GM23338 (cell line): Measurements from ENCODE around the gene LEPR. TPM values are rescaled to one million over a fixed set of nuclear protein-coding genes. Genes with fewer than 3 reads are reported as not detected.

Source experiments
- ATAC-seq: fragments of 200-7000 bp; cut with Tn5 transposase; 3 replicates; pipeline ENCODE4 v1.9.1; 2020
- DNase-seq: peaks from one replicate; pipeline ENCODE4 v3.0.0-alpha.2; 2015; ENCODE audit warnings: low spot score
- H2AFZ ChIP-seq: fragments of 200-600 bp; sonication (generic); 2 replicates; pipeline ENCODE4 v1.8.0; 2016; ENCODE audit warnings: antibody characterized with exemption, mild to moderate bottlenecking, moderate library complexity
- H3F3A ChIP-seq: fragments of 200-600 bp; sonication (generic); replicated peaks from 2 replicates; pipeline ENCODE4 v1.8.0; 2017; ENCODE audit warnings: antibody characterized with exemption, mixed run types, low read depth
- H3K27ac ChIP-seq: fragments of 200-600 bp; sonication (generic); 2 replicates; pipeline ENCODE4 v1.6.1; 2016; ENCODE audit warnings: low read depth
- H3K27me3 ChIP-seq: fragments of 200-600 bp; sonication (generic); 2 replicates; pipeline ENCODE4 v1.8.0; 2016; ENCODE audit warnings: mild to moderate bottlenecking, mixed run types, moderate library complexity; ENCODE audit not compliant: insufficient read depth
- H3K36me3 ChIP-seq: fragments of 200-600 bp; sonication (generic); 2 replicates; pipeline ENCODE4 v1.8.0; 2016; ENCODE audit warnings: mild to moderate bottlenecking; ENCODE audit not compliant: insufficient read depth
- H3K4me1 ChIP-seq: fragments of 200-600 bp; sonication (generic); 2 replicates; pipeline ENCODE4 v1.8.0; 2016; ENCODE audit warnings: mild to moderate bottlenecking, moderate library complexity; ENCODE audit not compliant: insufficient read depth
- H3K4me2 ChIP-seq: fragments of 200-600 bp; sonication (generic); 2 replicates; pipeline ENCODE4 v1.7.1; 2017; ENCODE audit warnings: mixed run types
- H3K4me3 ChIP-seq: fragments of 200-600 bp; sonication (generic); 2 replicates; pipeline ENCODE4 v1.6.1; 2016; ENCODE audit warnings: mixed run types
- H3K79me2 ChIP-seq: fragments of 200-600 bp; sonication (generic); replicated peaks from 2 replicates; pipeline ENCODE4 v1.8.0; 2017; ENCODE audit warnings: mild to moderate bottlenecking; ENCODE audit not compliant: insufficient read depth
- H3K9me2 ChIP-seq: fragments of 200-600 bp; sonication (generic); 2 replicates; pipeline ENCODE4 v1.8.0; 2017; ENCODE audit not compliant: insufficient read depth
- H4K20me1 ChIP-seq: fragments of 200-600 bp; sonication (generic); replicated peaks from 2 replicates; pipeline ENCODE4 v1.8.0; 2017; ENCODE audit warnings: mild to moderate bottlenecking; ENCODE audit not compliant: insufficient read depth
- H3K27ac Mint-ChIP-seq: 2 replicates; pipeline ENCODE4 v1.8.0; 2020; ENCODE audit warnings: inconsistent platforms, mild to moderate bottlenecking, moderate library complexity, mixed read lengths
- H3K27me3 Mint-ChIP-seq: 3 replicates; pipeline ENCODE4 v1.8.0; 2022; ENCODE audit warnings: low read depth, mild to moderate bottlenecking, moderate library complexity, mixed read lengths, inconsistent platforms; ENCODE audit not compliant: insufficient read depth, poor library complexity
- H3K36me3 Mint-ChIP-seq: 3 replicates; pipeline ENCODE4 v1.8.0; 2021; ENCODE audit warnings: low read depth, mild to moderate bottlenecking, inconsistent platforms, moderate library complexity, mixed read lengths
- H3K4me1 Mint-ChIP-seq: 3 replicates; pipeline ENCODE4 v1.8.0; 2020; ENCODE audit warnings: mild to moderate bottlenecking, inconsistent platforms, mixed read lengths
- H3K4me3 Mint-ChIP-seq: 3 replicates; pipeline ENCODE4 v1.8.0; 2021; ENCODE audit warnings: moderate library complexity, mild to moderate bottlenecking, inconsistent platforms, mixed read lengths
- H3K9me3 Mint-ChIP-seq: 3 replicates; pipeline ENCODE4 v1.8.0; 2020; ENCODE audit warnings: moderate library complexity, mild to moderate bottlenecking, inconsistent platforms, mixed read lengths
- CREB1 ChIP-seq: fragments of 250-450 bp; sonication (Bioruptor Pico); IDR thresholded peaks from 2 replicates; pipeline ENCODE4 v1.5.0; 2020; ENCODE audit warnings: low read depth, mild to moderate bottlenecking, moderate library complexity
- CTCF ChIP-seq, 2 experiments: fragments of 200-600 bp in 1 of 2; sonication (generic) in 1 of 2; conservative IDR thresholded peaks; 2 replicates each; pipeline versions ENCODE4 v1.5.1 to v1.6.1; 2016 to 2017; ENCODE audit warnings: antibody characterized with exemption in 2 of 2, low read depth in 2 of 2, mild to moderate bottlenecking in 2 of 2, moderate library complexity in 1 of 2
- ETS1 ChIP-seq: IDR thresholded peaks from 2 replicates; pipeline ENCODE4 v1.6.1; 2016; ENCODE audit warnings: antibody characterized with exemption
- EZH2 ChIP-seq: fragments of 200-600 bp; sonication (generic); IDR thresholded peaks from one replicate; pipeline ENCODE4 v1.8.0; 2017; ENCODE audit warnings: antibody characterized with exemption, mild to moderate bottlenecking, low read depth; ENCODE audit not compliant: unreplicated experiment
- EZH2phosphoT487 ChIP-seq: fragments of 200-600 bp; sonication (generic); IDR thresholded peaks from one replicate; pipeline ENCODE4 v1.8.1; 2018; ENCODE audit warnings: antibody characterized with exemption; ENCODE audit not compliant: unreplicated experiment
- JUNB ChIP-seq: IDR thresholded peaks from one replicate; pipeline ENCODE4 v1.6.1; 2016; ENCODE audit warnings: antibody characterized with exemption; ENCODE audit not compliant: unreplicated experiment
- NANOG ChIP-seq: IDR thresholded peaks from 2 replicates; pipeline ENCODE4 v1.6.1; 2016; ENCODE audit warnings: antibody characterized with exemption, borderline replicate concordance
- REST ChIP-seq: IDR thresholded peaks from one replicate; pipeline ENCODE4 v1.6.1; 2018; ENCODE audit warnings: antibody characterized with exemption; ENCODE audit not compliant: unreplicated experiment
- ZNF114 ChIP-seq: fragments of 250-450 bp; sonication (Bioruptor Pico); IDR thresholded peaks from 2 replicates; pipeline ENCODE4 v1.5.0; 2020; ENCODE audit warnings: mild to moderate bottlenecking, moderate library complexity
- ZNF331 ChIP-seq: fragments of 250-450 bp; sonication (Bioruptor Pico); IDR thresholded peaks from 2 replicates; pipeline ENCODE4 v1.5.0; 2020; ENCODE audit warnings: low read depth, mild to moderate bottlenecking, moderate library complexity
- polyA plus RNA-seq: library from polyadenylated mRNA; unstranded; fragments of >200 nt; fragmentation: Nextera tagmentation; extraction: Ambion mirVana; gene quantifications from 2 replicates; pipeline ENCODE4 v1.2.1, GENCODE V29; 2016
- total RNA-seq: library from RNA; depleted of rRNA; stranded (reverse); fragments of >200 nt; shearing (Covaris generic); gene quantifications from 2 replicates; pipeline ENCODE4 v1.2.3, GENCODE V29; 2014

LEPR gene
- total and polyA plus RNA-seq, 2 experiments from 2014 or later, result 2.1 to 4.7 TPM

- Histone ChIP-seq H3K27me3 (no peaks in the 10 kb centered on the region), H3K4me1 (0 out of 2 replicates have a peak, but pooled peaks cover under 1% of the 10 kb centered on the region), H4K20me1 (no peaks in the 10 kb centered on the region), H3F3A (no peaks in the 10 kb centered on the region), H3K4me3 (no peak overlapping the region), H3K4me2 (no peak overlapping the region), H2AFZ (no peak overlapping the region), H3K79me2 (no peaks in the 10 kb centered on the region), H3K27ac (no peak overlapping the region), H3K36me3 (no peaks in the 10 kb centered on the region), H3K9me2 (no peaks in the 10 kb centered on the region)
- Mint-ChIP-seq H3K27ac (no peak overlapping the region), H3K9me3 (no peaks in the 10 kb centered on the region), H3K36me3 (no peaks in the 10 kb centered on the region), H3K4me3 (no peak overlapping the region), H3K4me1 (peaks cover under 1% of the 10 kb centered on the region), H3K27me3 (no peaks in the 10 kb centered on the region)
- DNase-seq (no peak), ATAC-seq (no peak)
- TF ChIP-seq EZH2 (no peak), NANOG (no peak), ETS1 (no peak), ZNF331 (CRISPR knock-in tag) (no peak), ZNF114 (CRISPR knock-in tag) (no peak), EZH2phosphoT487 (no peak), CREB1 (no peak), REST (no peak), JUNB (no peak)
Measured at GRCh38 chr1:65401612-65402011, 18.9 kb upstream of the LEPR start.

GRCh38 chr1:65404941-65405340, 15.5 kb upstream of the LEPR start:
- H3K27ac Mint-ChIP-seq, result no peak overlapping the region
- H3K27me3 Mint-ChIP-seq, result no peaks in the 10 kb centered on the region
- H3K4me1 Mint-ChIP-seq, result peaks cover 7% of the 10 kb centered on the region
- no peak overlapping the region for H3K27ac ChIP-seq
- no peaks in the 10 kb centered on the region for H3F3A ChIP-seq
- H3K4me1 ChIP-seq, result peaks cover 5% of the 10 kb centered on the region; the same call in 1 of the 2 replicates
- ATAC-seq (no peak), DNase-seq (no peak)
- H3K9me3 Mint-ChIP-seq, result no peaks in the 10 kb centered on the region
- H4K20me1 ChIP-seq, result no peaks in the 10 kb centered on the region
- H3K36me3 ChIP-seq, result no peaks in the 10 kb centered on the region
- no peak overlapping the region for H3K4me3 ChIP-seq
- no peak overlapping the region for H2AFZ ChIP-seq
- no peaks in the 10 kb centered on the region for H3K27me3 ChIP-seq
- H3K36me3 Mint-ChIP-seq, result no peaks in the 10 kb centered on the region
- no peaks in the 10 kb centered on the region for H3K79me2 ChIP-seq
- H3K4me2 ChIP-seq, result no peak overlapping the region
- H3K4me3 Mint-ChIP-seq, result no peak overlapping the region
- H3K9me2 ChIP-seq, result no peaks in the 10 kb centered on the region
- TF ChIP-seq REST (no peak), ZNF331 (CRISPR knock-in tag) (no peak), CTCF (conservative IDR thresholded peaks at IDR 0.05; ENCODE audit: low read depth in 2 of 2) (no peak)
